OCI-LY1 (cell line): Measurements from ENCODE around the gene ATP5MK.

Source experiments
- CTCF ChIP-seq: fragments of 200-600 bp; sonication (generic), shearing (Covaris generic); IDR thresholded peaks from 2 replicates; pipeline ENCODE4 v1.5.1; 2017; ENCODE audit warnings: mild to moderate bottlenecking, antibody characterized with exemption, low read length, moderate library complexity, mixed read lengths
- EZH2 ChIP-seq: fragments of 200-600 bp; sonication (generic), shearing (Covaris generic); IDR thresholded peaks from 2 replicates; pipeline ENCODE4 v1.8.0; 2017; ENCODE audit warnings: borderline replicate concordance, mixed run types, mild to moderate bottlenecking, antibody characterized with exemption, low read length, moderate library complexity, mixed read lengths

- no peak for TF ChIP-seq CTCF
- TF ChIP-seq EZH2: no peak
These were observed 17.3 kb upstream of the ATP5MK start for GRCh38 chr10:103413564-103413963.
